K562 (cell line): ENCODE measurements around the gene PTPRZ1.

ENCODE experiments used
- CREB1 ChIP-seq, 2 experiments: sonication (generic) in 1 of 2; formaldehyde crosslinking in 1 of 2; IDR thresholded peaks; 2 replicates each; pipeline versions ENCODE4 v1.6.1 to v1.8.0; 2012 to 2022; ENCODE audit warnings: inconsistent platforms in 1 of 2, mild to moderate bottlenecking in 1 of 2, missing genetic modification reagents in 1 of 2, moderate library complexity in 1 of 2
- CTCF ChIP-seq, 3 experiments: IDR thresholded peaks in 2 of 3; conservative IDR thresholded peaks in 1 of 3; 2 replicates each; pipeline ENCODE4 v1.5.1; 2011 to 2012; ENCODE audit warnings: low read length in 3 of 3, mild to moderate bottlenecking in 3 of 3, control low read depth in 2 of 3, improper control_type of control experiment in 1 of 3, inconsistent platforms in 1 of 3, low read depth in 1 of 3, mixed read lengths in 1 of 3, moderate library complexity in 1 of 3; ENCODE audit not compliant: insufficient read depth in 2 of 3
- E2F3 ChIP-seq: fragments of 250-450 bp; sonication (Bioruptor Pico); IDR thresholded peaks from 2 replicates; pipeline ENCODE4 v1.4.0; 2020; ENCODE audit warnings: mild to moderate bottlenecking
- NUFIP1 ChIP-seq: fragments of 450-650 bp; IDR thresholded peaks from 2 replicates; pipeline ENCODE4 v1.6.1; 2018; ENCODE audit not compliant: partially characterized antibody
- POLR2AphosphoS5 ChIP-seq: IDR thresholded peaks from 2 replicates; pipeline ENCODE4 v1.6.1; 2011; ENCODE audit warnings: mild to moderate bottlenecking, low read depth, low read length, moderate library complexity; ENCODE audit not compliant: control insufficient read depth, insufficient read depth
- RAD21 ChIP-seq, 2 experiments: fragments of 250-450 bp in 1 of 2; fragments of 450-650 bp in 1 of 2; sonication (Bioruptor Pico) in 1 of 2; formaldehyde crosslinking in 1 of 2; IDR thresholded peaks in 1 of 2; conservative IDR thresholded peaks in 1 of 2; 2 replicates each; pipeline versions ENCODE4 v1.4.0 to v1.8.0; 2020 to 2022; ENCODE audit warnings: mild to moderate bottlenecking in 2 of 2, moderate library complexity in 1 of 2
- TBP ChIP-seq: optimal IDR thresholded peaks from 2 replicates; pipeline ENCODE3; 2011; ENCODE audit warnings: low read depth, low read length, improper control_type of control experiment
- ZKSCAN8 ChIP-seq: fragments of 200-800 bp; sonication (Bioruptor generic); IDR thresholded peaks from 2 replicates; pipeline ENCODE4 v1.6.1; 2016; ENCODE audit warnings: missing genetic modification characterization, missing compliant biosample characterization
- ZNF395 ChIP-seq: fragments of 200-800 bp; sonication (Bioruptor generic); IDR thresholded peaks from 2 replicates; pipeline ENCODE4 v1.6.1; 2017; ENCODE audit warnings: missing genetic modification characterization, missing compliant biosample characterization

- TF ChIP-seq E2F3 (no peak), CTCF (IDR thresholded peaks at IDR 0.05 in 2 of 3, conservative IDR thresholded peaks at IDR 0.05 in 1 of 3; ENCODE audit: insufficient read depth in 2 of 3, low read depth in 1 of 3, low read length in 3 of 3) (no peak), CREB1 (IDR thresholded peaks at IDR 0.05) (no peak), CREB1 (CRISPR knock-in tag; IDR thresholded peaks at IDR 0.05) (no peak), ZKSCAN8 (no peak), TBP (no peak), ZNF395 (CRISPR knock-in tag) (no peak), POLR2AphosphoS5 (no peak), NUFIP1 (no peak), RAD21 (CRISPR knock-in tag; conservative IDR thresholded peaks at IDR 0.05 in 1 of 2, IDR thresholded peaks at IDR 0.05 in 1 of 2) (no peak)
Measured at GRCh38 chr7:121875203-121875602, 2.2 kb downstream of the PTPRZ1 start.
